ENCODE results near the gene SH3RF3.

GRCh38 chr2:109193807-109194619 lies 65.0 kb downstream of the SH3RF3 start:
- TF ChIP-seq POLR2A (IDR thresholded peaks at IDR 0.05) = no peak
- no peak for TF ChIP-seq CTCF (IDR thresholded peaks at IDR 0.05)
